HG02610 (cell line): ENCODE data around the gene TELO2.

Experiments
- ATAC-seq: cut with Tn5 transposase; IDR thresholded peaks from one replicate; pipeline ENCODE4 v1.9.1; 2021; ENCODE audit warnings: mild to moderate bottlenecking, moderate library complexity; ENCODE audit not compliant: unreplicated experiment

TELO2 gene

GRCh38 chr16:1533443-1533951 is 40.3 kb downstream of the TELO2 start, which contains the start of gene TMEM204:
TMEM204 (plus strand) TSS chr16:1533666; CDS start chr16:1534276, 610 bp downstream.
- no peak for ATAC-seq

DNA sequence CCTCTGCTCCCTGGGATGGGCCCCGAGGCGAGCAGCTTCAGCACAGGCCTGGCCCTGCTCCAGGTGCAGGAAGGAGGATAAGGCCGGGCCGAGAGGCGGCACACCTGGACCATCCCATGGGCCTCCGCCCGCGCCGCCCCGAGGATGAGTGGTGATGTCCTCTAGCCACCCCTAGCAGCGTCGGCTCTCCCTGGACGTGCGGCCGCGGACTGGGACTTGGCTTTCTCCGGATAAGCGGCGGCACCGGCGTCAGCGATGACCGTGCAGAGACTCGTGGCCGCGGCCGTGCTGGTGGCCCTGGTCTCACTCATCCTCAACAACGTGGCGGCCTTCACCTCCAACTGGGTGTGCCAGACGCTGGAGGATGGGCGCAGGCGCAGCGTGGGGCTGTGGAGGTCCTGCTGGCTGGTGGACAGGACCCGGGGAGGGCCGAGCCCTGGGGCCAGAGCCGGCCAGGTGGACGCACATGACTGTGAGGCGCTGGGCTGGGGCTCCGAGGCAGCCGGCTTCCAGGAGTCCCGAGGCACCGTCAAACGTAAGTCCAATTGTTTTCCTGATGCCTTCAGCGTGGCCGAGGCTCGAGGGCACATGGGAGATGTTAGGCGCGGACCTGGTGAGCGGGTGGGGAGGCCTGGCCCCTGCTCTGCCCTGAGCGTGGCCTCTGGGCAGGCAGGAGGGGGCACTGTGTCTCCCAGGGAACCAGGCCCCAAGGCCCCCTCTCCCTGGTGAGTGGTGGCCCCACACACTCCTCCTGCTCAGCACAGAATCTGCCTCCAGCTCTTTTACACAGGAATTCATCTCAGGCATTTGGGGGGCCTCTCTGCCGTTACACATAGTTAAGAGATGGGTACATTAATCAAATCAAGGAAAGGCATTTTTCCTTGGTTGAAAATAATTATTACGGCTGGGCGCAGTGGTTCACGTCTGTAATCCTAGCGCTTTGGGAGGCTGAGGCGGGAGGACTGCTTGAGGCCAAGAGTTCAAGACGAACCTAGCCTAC is 41.2 kb downstream of the TELO2 start:
- ATAC-seq: no peak

DNA sequence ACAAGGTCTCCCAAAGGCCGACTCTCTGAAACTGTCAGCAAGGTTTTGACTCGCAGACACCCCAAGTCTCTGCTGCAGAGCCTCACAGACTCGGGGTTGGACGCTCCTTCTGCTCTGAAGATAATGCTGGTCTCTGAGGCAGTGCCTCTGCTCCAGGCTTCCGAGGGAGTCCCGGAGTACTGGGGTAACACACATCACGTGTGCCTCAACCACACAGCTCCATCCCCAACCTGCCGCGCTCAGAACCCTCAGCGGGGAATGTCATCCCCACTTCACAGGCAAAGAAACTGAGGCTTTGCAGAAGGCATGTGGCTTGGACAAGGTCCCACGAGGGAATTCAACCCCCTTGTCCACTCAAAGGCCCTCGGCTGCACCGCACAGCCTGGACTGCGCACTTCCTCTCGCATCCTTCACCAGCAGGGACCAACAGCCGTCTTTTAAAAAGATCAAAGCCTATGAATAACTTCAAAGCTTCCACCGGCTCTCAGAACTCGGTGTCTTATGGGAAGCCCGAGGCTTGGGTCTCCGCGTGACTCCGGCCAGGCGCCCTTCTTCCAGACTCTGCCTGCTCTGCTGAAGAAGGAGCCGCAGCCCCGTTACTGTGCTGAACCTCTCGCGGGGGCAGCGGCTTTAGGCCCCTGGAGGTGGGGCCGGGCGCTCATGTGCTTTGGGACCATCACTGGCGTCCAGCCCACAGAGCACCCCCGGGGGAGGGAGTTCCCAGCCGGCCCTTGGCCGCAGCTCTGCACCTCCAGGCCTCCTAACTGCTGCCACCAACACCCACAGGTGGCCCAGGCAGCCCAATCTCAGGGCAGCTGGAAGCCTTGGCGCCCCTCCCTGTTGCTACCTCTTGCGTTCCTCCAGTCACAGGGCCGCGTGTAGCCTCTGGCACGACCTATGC is 42.5 kb downstream of the TELO2 start:
- no peak for ATAC-seq

DNA sequence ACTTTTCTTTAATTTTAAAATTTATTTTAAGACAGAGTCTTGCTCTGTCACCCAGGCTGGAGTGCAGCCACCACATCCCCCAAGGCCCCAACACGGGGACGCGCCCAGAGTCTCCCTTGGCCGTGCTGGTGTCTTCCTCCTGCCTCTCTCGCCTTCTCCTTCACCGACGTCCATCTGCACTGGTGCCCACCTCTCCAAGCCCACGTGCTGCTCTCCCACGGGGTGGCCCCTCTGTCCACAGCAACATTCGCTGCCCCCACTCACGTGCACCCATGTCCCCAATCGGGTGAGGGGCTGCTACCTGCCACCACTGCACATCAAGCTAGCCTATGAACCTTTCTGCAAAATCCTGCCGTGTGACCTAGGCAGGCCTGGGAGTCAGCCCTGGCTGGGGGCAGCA is 43.4 kb downstream of the TELO2 start:
- no peak for ATAC-seq

GRCh38 chr16:1537138-1537577 is 44.0 kb downstream of the TELO2 start:
- no peak for ATAC-seq

DNA sequence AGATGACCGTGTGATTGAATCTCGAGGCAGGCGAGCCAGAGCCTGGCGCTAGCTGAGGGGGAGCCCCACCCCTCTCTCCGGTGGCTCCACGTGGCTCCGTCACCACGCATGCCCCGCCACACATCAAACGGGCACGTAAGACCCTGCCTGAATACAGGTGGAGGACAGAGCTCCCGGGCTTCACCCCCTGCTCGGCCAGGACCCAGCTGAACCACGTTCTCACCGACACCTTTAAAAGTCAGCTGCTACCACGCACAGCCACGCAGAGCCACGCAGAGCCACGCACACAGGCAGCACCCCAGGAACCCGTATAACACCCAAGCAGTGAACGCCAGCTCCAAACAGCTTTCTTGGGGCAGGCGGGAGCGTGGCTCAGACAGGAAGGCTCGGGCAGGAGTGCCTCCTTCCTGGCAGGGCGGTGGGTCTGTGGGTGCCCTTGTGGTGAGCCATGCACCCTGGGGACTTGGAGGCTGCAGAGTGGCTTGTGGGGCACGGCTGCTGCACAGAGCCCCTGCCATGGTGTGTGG is 44.7 kb downstream of the TELO2 start:
- ATAC-seq: no peak

- ATAC-seq: no peak
Observed at GRCh38 chr16:1538804-1539520, 45.8 kb downstream of the TELO2 start.

DNA sequence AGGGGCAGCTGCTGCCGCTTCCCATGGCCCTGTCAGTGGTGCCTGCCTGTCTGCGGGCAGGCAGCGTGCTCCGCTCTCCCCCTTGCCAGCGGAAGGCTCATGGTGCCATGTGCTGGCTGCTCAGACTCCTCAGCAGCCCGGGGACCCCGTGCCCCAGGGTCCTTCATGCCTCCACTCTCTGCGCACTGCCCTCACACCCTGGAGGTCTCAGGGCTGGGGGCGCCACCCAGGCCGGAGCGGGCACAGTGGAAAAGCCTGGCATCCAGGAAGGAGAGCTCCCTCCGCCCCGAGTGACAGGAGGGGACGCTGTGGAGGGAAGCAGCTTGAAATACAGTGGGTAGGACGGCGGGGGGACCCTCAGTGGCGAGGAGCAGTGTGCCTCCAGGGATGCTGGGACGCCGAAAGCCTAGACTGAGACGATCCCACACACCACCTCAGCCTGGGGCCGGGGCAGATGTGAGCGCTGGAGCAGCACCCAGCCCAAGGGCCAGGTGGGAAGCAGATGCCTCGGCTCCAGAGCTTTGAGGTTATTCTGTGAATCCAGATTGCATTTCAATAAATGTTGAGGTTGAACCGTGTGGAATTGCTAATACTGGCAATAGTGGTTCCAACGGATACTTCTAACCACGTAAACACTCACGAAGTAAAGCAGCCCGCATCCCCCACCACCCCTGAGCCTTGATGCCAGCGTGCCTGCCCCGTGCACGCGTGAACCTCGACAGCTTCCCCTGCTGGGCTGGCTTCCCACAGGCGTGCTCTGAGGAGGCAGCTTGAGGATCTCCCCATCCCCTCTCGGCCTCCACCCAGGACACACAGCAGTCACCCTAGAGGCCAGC is 46.8 kb downstream of the TELO2 start:
- no peak for ATAC-seq

DNA sequence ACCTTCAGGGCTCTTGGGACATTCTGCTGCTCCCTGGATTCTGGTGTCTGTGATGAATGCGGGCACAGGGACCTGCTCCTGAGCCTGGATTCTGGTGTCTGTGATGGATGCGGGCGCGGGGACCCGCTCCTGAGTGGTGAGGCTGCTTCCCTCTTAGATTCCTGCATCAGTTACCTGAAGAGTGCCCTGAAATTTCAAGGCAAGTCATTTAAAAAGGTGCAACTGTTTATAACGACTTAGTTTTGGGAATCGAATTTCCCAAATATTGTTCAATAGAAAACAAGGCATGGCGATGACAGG is 47.3 kb downstream of the TELO2 start:
- ATAC-seq: no peak

- no peak for ATAC-seq
Observed at GRCh38 chr16:1541293-1542165, 48.4 kb downstream of the TELO2 start.

DNA sequence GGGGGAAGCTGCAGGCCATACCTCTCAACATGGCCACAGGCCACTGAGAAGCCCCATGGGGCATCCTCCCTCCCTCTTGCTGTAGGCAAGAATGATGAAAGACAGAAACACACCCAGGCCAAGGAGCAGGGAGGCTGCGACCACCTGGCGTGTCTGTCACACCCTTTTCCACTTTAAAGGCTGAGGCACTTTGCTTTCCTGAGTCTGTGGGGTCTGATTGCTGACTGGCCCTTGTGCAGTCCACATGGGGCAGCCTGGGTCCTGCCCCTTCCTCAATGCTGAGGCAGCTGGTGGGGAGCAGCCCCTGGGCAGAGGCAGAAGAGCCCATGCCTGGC is 49.0 kb downstream of the TELO2 start:
- ATAC-seq: no peak

GRCh38 chr16:1542533-1542932 is 49.4 kb downstream of the TELO2 start:
- no peak for ATAC-seq

GRCh38 chr16:1543085-1543896 is 50.1 kb downstream of the TELO2 start:
- no peak for ATAC-seq

DNA sequence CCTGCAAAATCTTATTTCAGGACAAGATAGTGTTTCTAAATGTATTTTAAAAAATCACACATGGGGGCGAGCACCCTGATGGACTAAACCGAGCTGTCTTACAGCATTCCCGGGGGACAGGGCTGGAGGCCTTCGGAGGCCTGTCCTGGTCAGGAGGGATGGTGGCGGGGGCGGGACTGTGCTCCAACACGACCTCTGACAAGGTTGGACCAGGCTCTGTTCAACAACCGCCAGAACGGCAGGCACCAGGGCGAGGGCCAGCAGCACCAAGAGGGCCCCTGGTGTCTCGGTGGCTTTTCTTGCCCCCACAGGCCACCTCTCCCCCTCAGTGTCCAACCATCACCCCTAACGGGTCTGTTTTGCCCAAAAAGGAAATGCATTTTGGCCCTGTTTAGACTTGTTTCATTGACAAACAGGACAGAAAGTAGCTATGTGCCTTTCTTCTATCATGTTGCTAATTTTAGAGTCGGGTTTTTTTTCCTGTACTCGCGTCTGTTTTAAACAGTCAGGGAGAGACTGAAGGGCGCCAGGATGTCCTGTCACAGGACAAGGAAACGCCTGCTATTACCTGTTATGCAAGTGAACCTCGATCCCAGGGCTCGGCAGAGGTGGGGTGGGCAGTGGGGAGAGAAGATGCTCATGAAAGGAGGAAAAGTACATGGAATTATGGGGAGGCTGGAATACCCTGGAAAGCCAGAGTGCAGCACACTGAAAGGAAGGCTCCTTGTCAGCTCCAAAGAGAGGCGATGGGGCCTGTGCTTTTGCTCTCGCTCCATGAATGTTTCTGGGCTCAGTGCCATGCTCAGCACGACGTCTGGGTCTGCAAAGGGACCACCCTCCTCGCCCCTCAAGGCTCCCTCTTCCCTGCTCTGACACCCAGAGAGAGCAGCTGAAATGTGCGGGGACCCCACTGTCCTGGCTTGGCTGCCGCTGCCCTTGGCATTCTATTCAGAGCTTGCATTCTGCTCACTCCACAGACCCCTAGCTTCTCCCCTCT is 52.2 kb downstream of the TELO2 start:
- ATAC-seq: no peak

DNA sequence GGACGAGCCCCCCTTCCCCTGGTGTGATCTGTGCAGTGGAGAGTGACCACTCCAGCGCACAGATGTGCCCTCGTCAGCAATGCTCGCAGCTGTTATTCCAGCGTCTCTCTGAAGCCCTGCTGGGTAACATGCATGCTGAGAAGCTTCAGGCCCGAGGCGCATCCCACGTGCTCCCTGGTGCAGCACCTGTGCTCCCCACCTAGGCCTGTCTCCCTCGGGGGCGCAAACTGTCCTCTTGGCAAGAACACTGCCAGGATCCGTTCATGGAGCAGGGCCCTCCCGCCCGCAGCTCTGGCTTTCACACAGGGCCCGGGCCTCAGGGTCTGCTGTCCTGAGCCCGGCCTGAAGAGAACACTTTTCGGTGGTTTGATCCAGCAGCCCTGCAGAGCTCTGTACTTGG is 53.3 kb downstream of the TELO2 start:
- no peak for ATAC-seq

DNA sequence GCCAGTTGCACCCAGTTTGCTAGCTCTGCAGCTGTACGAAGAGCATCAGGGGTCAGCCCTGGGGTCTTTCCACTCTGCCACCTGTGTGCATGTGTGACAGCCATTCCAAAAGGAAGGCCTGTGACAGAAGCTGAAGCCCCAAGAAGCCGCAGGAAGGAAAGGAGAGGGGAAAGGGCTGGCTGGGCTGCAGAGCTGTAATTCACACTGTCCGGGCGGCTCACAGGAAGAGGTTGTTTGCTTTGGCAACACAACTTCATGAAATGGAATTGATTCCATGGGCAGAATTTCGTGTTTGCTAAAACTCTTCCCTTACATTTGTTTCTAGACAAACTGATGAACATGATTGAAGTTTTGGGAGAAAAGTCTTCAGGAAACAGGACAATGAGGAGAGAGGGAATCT is 55.1 kb downstream of the TELO2 start:
- ATAC-seq: no peak

GRCh38 chr16:1548727-1549126 is 55.6 kb downstream of the TELO2 start:
- ATAC-seq: no peak
